Panc1 (cell line): ENCODE measurements around the gene STARD13. TPM values are rescaled to one million over a fixed set of nuclear protein-coding genes. Genes with fewer than 3 reads are reported as not detected.

Source experiments
- ATAC-seq: fragments of 200-7000 bp; cut with Tn5 transposase; 2 replicates; pipeline ENCODE4 v1.9.1; 2020; ENCODE audit warnings: mild to moderate bottlenecking, moderate library complexity
- BruUV-seq: library from RNA; stranded (reverse); fragments of 400-500 nt; replicated peaks from 2 replicates; lab custom pipeline; 2021; lab: Mats Ljungman, UMichigan
- CTCF ChIA-PET: fragments of 300-600 bp; sonication (Branson Sonifier 250); formaldehyde crosslinking; loops from one replicate; lab custom pipeline; 2022; ENCODE audit warnings: antibody characterized with exemption; lab: Charles Lee
- POLR2A ChIA-PET: fragments of 300-600 bp; sonication (Branson Sonifier 250); formaldehyde crosslinking; loops from one replicate; lab custom pipeline; 2022; ENCODE audit warnings: antibody characterized with exemption; lab: Charles Lee
- DNase-seq: peaks from one replicate; pipeline ENCODE4 v3.0.0-alpha.2; 2010; ENCODE audit warnings: low read depth, low spot score
- H3K27ac ChIP-seq: 2 replicates; pipeline ENCODE4 v1.5.1; 2011; ENCODE audit warnings: mild to moderate bottlenecking, low read length, inconsistent platforms
- H3K27me3 ChIP-seq: fragments of 200-500 bp; sonication (Bioruptor generic); 2 replicates; pipeline ENCODE4 v1.6.0; 2014; ENCODE audit warnings: low read length, inconsistent platforms; ENCODE audit not compliant: control insufficient read depth, insufficient read depth
- H3K36me3 ChIP-seq: fragments of 200-500 bp; sonication (Bioruptor generic); 2 replicates; pipeline ENCODE4 v1.5.1; 2014; ENCODE audit warnings: inconsistent platforms, mild to moderate bottlenecking, low read length, moderate library complexity; ENCODE audit not compliant: control insufficient read depth, insufficient read depth
- H3K4me1 ChIP-seq: 2 replicates; pipeline ENCODE4 v1.5.1; 2011; ENCODE audit warnings: inconsistent platforms, mild to moderate bottlenecking, low read length, moderate library complexity; ENCODE audit not compliant: control insufficient read depth, insufficient read depth
- H3K4me3 ChIP-seq, 2 experiments: 2 replicates each; pipeline ENCODE4 v1.5.1; 2011 to 2012; ENCODE audit warnings: low read depth in 2 of 2, low read length in 2 of 2, mild to moderate bottlenecking in 2 of 2, inconsistent platforms in 1 of 2, moderate library complexity in 1 of 2
- H3K9me3 ChIP-seq: fragments of 200-500 bp; sonication (Bioruptor generic); 2 replicates; pipeline ENCODE4 v1.5.1; 2014; ENCODE audit warnings: low read depth, mild to moderate bottlenecking, inconsistent platforms, low read length, moderate library complexity; ENCODE audit not compliant: control insufficient read depth, insufficient read depth
- POLR2AphosphoS5 ChIP-seq: IDR thresholded peaks from 2 replicates; pipeline ENCODE4 v1.6.1; 2012; ENCODE audit warnings: mild to moderate bottlenecking, low read depth, low read length, moderate library complexity
- SIN3A ChIP-seq: IDR thresholded peaks from 2 replicates; pipeline ENCODE4 v1.6.1; 2012; ENCODE audit warnings: low read depth, mild to moderate bottlenecking, low read length, moderate library complexity, borderline replicate concordance; ENCODE audit not compliant: insufficient read depth
- TCF7L2 ChIP-seq: IDR thresholded peaks from 2 replicates; pipeline ENCODE4 v1.6.1; 2011; ENCODE audit warnings: mild to moderate bottlenecking, low read depth, low read length, inconsistent platforms
- in situ Hi-C: cut with HindIII; loops from 2 replicates; pipeline ENCODE4 v1.10.0; 2016; ENCODE audit warnings: low sequenced_read_pairs, low pct_unique_long_range_greater_than_20kb
- intact Hi-C: fragments of 100-400 bp; cut with micrococcal nuclease; formaldehyde crosslinking; loops from one replicate; pipeline ENCODE4 v1.10.0; 2022; ENCODE audit not compliant: unreplicated experiment
- total RNA-seq: library from RNA; stranded (reverse); gene quantifications from one replicate; pipeline ENCODE4 v1.2.1, GENCODE V29; 2021; ENCODE audit not compliant: unreplicated experiment
- TF ChIP-seq, protein P1 (sequence below), 2 experiments: IDR thresholded peaks; 2 replicates each; pipeline ENCODE4 v1.6.1; 2011 to 2012; ENCODE audit warnings: low read depth in 2 of 2, control low read depth in 1 of 2, low read length in 1 of 2, mild to moderate bottlenecking in 1 of 2, moderate library complexity in 1 of 2; ENCODE audit not compliant: insufficient read depth in 1 of 2
- TF ChIP-seq, protein P2 (sequence below): fragments of 450-650 bp; IDR thresholded peaks from 2 replicates; pipeline ENCODE4 v1.5.1; 2017; ENCODE audit warnings: mild to moderate bottlenecking

STARD13 gene
- total RNA-seq, 1 experiment from 2014 or later = 6.5 TPM

DNA sequence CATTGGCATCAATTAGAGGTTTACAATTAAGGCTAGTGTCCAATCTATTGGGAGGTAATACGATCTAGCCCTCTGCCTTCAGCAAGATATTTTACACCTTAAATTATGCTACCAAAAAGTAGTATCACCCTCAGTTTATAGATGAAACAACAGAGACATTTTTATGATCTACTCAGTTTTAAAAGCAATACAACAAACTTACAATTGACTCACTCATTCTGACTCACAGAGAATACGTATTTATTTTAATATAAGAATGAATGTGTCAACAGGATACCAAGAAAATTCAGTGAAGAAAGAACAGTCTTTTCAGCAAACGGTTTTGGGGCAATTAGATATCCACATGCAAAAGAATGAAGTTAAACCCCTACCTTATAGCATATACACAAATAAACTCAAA is 32.5 kb upstream of the STARD13 start:
- CTCF ChIA-PET = no interaction called here
- Histone ChIP-seq H3K4me1 (no peaks in the 10 kb centered on the region), H3K4me3 (no peak overlapping the region), H3K36me3 (no peaks in the 10 kb centered on the region), H3K9me3 (peaks cover 4% of the 10 kb centered on the region; the same call in 1 of the 2 replicates), H3K27ac (no peak overlapping the region), H3K27me3 (no peaks in the 10 kb centered on the region)
- intact Hi-C loops = no loop called here
- no peak for DNase-seq
- no TSS peak for BruUV-seq
- no peak for ATAC-seq
- in situ Hi-C loops = no loop called here
- POLR2A ChIA-PET = no interaction called here
- TF ChIP-seq SIN3A = no peak
- TF ChIP-seq, protein P1, sequence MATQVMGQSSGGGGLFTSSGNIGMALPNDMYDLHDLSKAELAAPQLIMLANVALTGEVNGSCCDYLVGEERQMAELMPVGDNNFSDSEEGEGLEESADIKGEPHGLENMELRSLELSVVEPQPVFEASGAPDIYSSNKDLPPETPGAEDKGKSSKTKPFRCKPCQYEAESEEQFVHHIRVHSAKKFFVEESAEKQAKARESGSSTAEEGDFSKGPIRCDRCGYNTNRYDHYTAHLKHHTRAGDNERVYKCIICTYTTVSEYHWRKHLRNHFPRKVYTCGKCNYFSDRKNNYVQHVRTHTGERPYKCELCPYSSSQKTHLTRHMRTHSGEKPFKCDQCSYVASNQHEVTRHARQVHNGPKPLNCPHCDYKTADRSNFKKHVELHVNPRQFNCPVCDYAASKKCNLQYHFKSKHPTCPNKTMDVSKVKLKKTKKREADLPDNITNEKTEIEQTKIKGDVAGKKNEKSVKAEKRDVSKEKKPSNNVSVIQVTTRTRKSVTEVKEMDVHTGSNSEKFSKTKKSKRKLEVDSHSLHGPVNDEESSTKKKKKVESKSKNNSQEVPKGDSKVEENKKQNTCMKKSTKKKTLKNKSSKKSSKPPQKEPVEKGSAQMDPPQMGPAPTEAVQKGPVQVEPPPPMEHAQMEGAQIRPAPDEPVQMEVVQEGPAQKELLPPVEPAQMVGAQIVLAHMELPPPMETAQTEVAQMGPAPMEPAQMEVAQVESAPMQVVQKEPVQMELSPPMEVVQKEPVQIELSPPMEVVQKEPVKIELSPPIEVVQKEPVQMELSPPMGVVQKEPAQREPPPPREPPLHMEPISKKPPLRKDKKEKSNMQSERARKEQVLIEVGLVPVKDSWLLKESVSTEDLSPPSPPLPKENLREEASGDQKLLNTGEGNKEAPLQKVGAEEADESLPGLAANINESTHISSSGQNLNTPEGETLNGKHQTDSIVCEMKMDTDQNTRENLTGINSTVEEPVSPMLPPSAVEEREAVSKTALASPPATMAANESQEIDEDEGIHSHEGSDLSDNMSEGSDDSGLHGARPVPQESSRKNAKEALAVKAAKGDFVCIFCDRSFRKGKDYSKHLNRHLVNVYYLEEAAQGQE (IDR thresholded peaks at IDR 0.05; ENCODE audit: insufficient read depth in 1 of 2, low read depth in 2 of 2, low read length in 1 of 2) = no peak
- TF ChIP-seq, protein P2, sequence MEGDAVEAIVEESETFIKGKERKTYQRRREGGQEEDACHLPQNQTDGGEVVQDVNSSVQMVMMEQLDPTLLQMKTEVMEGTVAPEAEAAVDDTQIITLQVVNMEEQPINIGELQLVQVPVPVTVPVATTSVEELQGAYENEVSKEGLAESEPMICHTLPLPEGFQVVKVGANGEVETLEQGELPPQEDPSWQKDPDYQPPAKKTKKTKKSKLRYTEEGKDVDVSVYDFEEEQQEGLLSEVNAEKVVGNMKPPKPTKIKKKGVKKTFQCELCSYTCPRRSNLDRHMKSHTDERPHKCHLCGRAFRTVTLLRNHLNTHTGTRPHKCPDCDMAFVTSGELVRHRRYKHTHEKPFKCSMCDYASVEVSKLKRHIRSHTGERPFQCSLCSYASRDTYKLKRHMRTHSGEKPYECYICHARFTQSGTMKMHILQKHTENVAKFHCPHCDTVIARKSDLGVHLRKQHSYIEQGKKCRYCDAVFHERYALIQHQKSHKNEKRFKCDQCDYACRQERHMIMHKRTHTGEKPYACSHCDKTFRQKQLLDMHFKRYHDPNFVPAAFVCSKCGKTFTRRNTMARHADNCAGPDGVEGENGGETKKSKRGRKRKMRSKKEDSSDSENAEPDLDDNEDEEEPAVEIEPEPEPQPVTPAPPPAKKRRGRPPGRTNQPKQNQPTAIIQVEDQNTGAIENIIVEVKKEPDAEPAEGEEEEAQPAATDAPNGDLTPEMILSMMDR = no peak
- TF ChIP-seq TCF7L2 = no peak
- TF ChIP-seq POLR2AphosphoS5 = no peak

DNA sequence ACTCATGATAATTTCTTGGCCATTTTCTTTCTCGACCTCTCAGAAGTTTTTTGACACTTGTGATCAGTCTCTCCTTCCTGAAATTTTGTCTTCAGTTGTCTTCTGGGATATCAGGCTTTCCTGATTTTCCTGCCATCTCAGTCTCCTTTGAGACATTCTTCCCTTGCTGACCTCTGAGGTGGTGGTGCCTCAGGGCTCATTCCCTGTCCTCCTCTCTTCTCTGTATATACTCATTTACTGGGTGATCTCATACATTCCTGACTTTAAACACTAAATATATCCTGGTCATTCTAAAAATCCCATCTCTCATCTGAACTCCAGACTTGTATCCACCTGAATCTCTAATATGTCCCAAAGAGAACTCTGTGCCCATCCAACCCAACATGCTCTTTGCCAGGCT is 31.3 kb upstream of the STARD13 start:
- BruUV-seq = no TSS peak
- Histone ChIP-seq H3K9me3 (peaks cover 4% of the 10 kb centered on the region; the same call in 1 of the 2 replicates), H3K27ac (no peak overlapping the region), H3K4me1 (no peaks in the 10 kb centered on the region), H3K36me3 (no peaks in the 10 kb centered on the region), H3K27me3 (no peaks in the 10 kb centered on the region), H3K4me3 (no peak overlapping the region)
- ATAC-seq (no peak), DNase-seq (no peak)
- in situ Hi-C loops (no loop called here), intact Hi-C loops (no loop called here)
- ChIA-PET CTCF (no interaction called here), POLR2A (no interaction called here)
- TF ChIP-seq, protein P2 = no peak
- TF ChIP-seq TCF7L2 (no peak), POLR2AphosphoS5 (no peak), SIN3A (no peak)
- TF ChIP-seq, protein P1 (IDR thresholded peaks at IDR 0.05; ENCODE audit: insufficient read depth in 1 of 2, low read depth in 2 of 2, low read length in 1 of 2) = no peak
